Gastrocnemius medialis (tissue), 4 donors: ENCODE data around the gene KIRREL3.

ENCODE experiments used
- POLR2A ChIP-seq, 2 donors: fragments of 450-650 bp; IDR thresholded peaks; one replicate each; pipeline ENCODE4 v1.6.1; 2017; ENCODE audit warnings: antibody characterized with exemption in 2 of 2, mild to moderate bottlenecking in 2 of 2, moderate library complexity in 2 of 2
- TF ChIP-seq, protein P1 (sequence below), 5 experiments: fragments of 450-650 bp in 3 of 5; fragments of 200-600 bp in 2 of 5; sonication (generic) in 2 of 5; IDR thresholded peaks in 4 of 5; conservative IDR thresholded peaks in 1 of 5; 1 replicate in 4 of 5; 2 replicates in 1 of 5; pipeline ENCODE4 v1.5.1; 2016 to 2019; ENCODE audit warnings: antibody characterized with exemption in 5 of 5, mild to moderate bottlenecking in 3 of 5, moderate library complexity in 3 of 5

DNA sequence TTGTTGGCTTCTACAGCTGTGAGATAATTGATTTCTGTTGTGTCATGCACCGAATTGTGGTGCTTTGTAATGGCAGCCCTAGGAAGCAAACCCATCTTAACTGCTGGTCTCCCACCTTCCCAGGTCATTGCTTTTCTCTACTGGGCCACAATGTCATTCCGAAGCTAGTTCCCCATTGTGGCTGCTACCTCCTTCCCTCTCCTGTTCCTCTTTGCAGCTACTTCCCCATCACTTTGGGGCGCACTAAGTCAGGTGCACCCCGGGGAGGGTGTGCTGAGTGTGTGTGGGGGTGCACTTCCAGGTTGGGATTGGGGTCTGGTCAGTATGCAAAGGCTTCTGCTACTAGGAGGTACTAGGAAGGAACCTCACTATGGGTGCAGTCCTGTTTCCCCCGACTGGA lies 535.8 kb downstream of the KIRREL3 start:
- TF ChIP-seq, protein P1, sequence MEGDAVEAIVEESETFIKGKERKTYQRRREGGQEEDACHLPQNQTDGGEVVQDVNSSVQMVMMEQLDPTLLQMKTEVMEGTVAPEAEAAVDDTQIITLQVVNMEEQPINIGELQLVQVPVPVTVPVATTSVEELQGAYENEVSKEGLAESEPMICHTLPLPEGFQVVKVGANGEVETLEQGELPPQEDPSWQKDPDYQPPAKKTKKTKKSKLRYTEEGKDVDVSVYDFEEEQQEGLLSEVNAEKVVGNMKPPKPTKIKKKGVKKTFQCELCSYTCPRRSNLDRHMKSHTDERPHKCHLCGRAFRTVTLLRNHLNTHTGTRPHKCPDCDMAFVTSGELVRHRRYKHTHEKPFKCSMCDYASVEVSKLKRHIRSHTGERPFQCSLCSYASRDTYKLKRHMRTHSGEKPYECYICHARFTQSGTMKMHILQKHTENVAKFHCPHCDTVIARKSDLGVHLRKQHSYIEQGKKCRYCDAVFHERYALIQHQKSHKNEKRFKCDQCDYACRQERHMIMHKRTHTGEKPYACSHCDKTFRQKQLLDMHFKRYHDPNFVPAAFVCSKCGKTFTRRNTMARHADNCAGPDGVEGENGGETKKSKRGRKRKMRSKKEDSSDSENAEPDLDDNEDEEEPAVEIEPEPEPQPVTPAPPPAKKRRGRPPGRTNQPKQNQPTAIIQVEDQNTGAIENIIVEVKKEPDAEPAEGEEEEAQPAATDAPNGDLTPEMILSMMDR (IDR thresholded peaks at IDR 0.05 in 4 of 5, conservative IDR thresholded peaks at IDR 0.05 in 1 of 5) = no peak
- no peak for TF ChIP-seq POLR2A (IDR thresholded peaks at IDR 0.05)
